Measurements from ENCODE around the gene ACTR1A.

GRCh38 chr10:102435133-102435497, 67.4 kb downstream of the ACTR1A start:
- TF ChIP-seq CTCF (conservative IDR thresholded peaks at IDR 0.05), result no peak
- no peak for TF ChIP-seq ZFX (IDR thresholded peaks at IDR 0.05)
